ENCODE measurements around the gene HNRNPL. TPM values are rescaled to one million over a fixed set of nuclear protein-coding genes. Genes with fewer than 3 reads are reported as not detected.
"Not testable (repeated sequence)": the region's sequence is repeated elsewhere in the genome, so short reads cannot be mapped to it uniquely, and the experiment has no call there.

Gene HNRNPL
- polyA plus RNA-seq, 2 of the 4 experiments (the other 2 are of a cell fraction), result 380 to 487 TPM

- no peak overlapping the region for H3K4me2 ChIP-seq
- ChIA-PET POLR2A (interaction anchor here (1.3 kb wide), 1 partner anchor 56 kb away, joined by 4 read pairs; no protein-coding TSS in a partner anchor), CTCF (interaction anchor here (1.0 to 2.3 kb wide), 8 partner anchors 10 to 76 kb away, joined by 3 to 12 read pairs (median 4); partner anchors contain the start of gene LGALS7)
- no peak for DNase-seq (ENCODE audit: low read depth in 1 of 2, low spot score in 1 of 2)
- H3K4me1 ChIP-seq, result peaks cover 10% of the 10 kb centered on the region
- H3K4me3 ChIP-seq, result no peak overlapping the region
- no peaks in the 10 kb centered on the region for H3K9me3 ChIP-seq
- no peak for TF ChIP-seq RAD21 (conservative IDR thresholded peaks at IDR 0.05 in 1 of 2, IDR thresholded peaks at IDR 0.05 in 1 of 2)
- TF ChIP-seq HES2 (IDR thresholded peaks at IDR 0.05), result no peak
- no peak for TF ChIP-seq HEYL (CRISPR knock-in tag; IDR thresholded peaks at IDR 0.05)
- TF ChIP-seq ESRRA (IDR thresholded peaks at IDR 0.05; ENCODE audit: borderline replicate concordance, low read length), result no peak
- TF ChIP-seq JUN (IDR thresholded peaks at IDR 0.05), result no peak
- no peak for TF ChIP-seq FOSL2 (IDR thresholded peaks at IDR 0.05)
- TF ChIP-seq FOSL2 (CRISPR knock-in tag; IDR thresholded peaks at IDR 0.05), result no peak
- TF ChIP-seq EHMT2 (IDR thresholded peaks at IDR 0.05; ENCODE audit: low read depth), result no peak
- no peak for TF ChIP-seq MYC (IDR thresholded peaks at IDR 0.05; ENCODE audit: borderline replicate concordance, low read length)
- no peak for TF ChIP-seq CEBPB (IDR thresholded peaks at IDR 0.05)
- H3K27ac ChIP-seq, result peak overlapping the region in 1 of 2 experiments; percentile 54; a peak in 3 of 6 replicates
- no peak for ATAC-seq
- FAIRE-seq, result no peak
- WGBS (ENCODE audit: missing lambda C conversion rate), result 87% methylated on average over 8 of the region's 8 CpGs
Observed at GRCh38 chr19:38793177-38793576, 56.6 kb downstream of the HNRNPL start.

DNA sequence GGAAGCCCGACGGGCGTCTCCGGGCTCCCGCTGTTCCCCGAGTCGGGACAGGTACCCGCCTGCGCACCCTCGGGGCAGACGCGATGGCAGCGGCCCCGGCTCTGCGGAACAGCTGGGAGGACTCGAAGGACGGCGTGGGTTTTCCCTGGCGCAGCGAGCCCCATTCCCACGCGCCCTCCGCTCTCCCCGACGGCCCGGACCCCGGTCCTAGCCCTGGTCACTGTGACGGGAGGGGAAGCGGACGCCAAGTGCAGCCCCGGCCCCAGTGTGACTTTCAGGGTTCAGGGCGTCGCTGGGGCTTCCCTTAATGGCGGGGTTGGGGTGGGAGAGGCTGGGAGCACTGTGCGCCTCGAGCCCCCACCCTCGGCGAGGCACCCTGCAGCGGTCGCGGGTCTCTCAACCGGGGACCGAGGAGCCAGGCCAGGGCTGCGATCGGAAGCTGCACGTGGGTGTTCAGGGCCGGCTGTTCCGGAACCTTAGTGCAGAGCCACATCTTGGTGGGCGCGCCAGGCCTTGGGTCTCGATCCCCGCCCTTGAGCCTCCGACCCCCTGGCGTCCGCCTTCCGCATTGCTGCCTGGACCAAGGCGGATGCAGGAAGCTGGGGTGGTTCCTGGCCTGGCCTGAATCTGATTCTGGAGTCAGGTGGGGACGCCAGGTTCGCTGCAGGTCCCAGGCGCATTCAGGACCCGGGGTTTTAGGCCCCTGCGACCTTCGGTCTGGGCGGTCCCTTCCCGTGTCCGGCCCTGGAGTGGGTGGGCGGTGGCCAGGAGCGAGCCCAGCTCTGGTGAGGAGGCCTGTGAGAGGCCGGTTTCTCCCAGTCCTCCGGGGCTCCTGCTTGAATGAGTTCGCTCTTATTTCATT, 57.3 kb downstream of the HNRNPL start:
- 90% methylated on average over 64 of the region's 71 CpGs for WGBS (ENCODE audit: missing lambda C conversion rate)
- FAIRE-seq (no peak), ATAC-seq (peak in 1 of 2 experiments; percentile 13; a peak in 2 of 6 replicates), DNase-seq (ENCODE audit: low read depth in 1 of 2, low spot score in 1 of 2) (no peak)
- Histone ChIP-seq H3K4me2 (no peak overlapping the region), H3K9me3 (no peaks in the 10 kb centered on the region), H3K4me1 (peaks cover 11% of the 10 kb centered on the region), H3K27ac (peak overlapping the region in 1 of 2 experiments; percentile 54; a peak in 3 of 6 replicates), H3K4me3 (no peak overlapping the region)
- POLR2A ChIA-PET, result no interaction called here
- TF ChIP-seq MAFK (IDR thresholded peaks at IDR 0.05; ENCODE audit: partially characterized antibody) (no peak), CEBPB (IDR thresholded peaks at IDR 0.05) (no peak)
- TF ChIP-seq, protein P1, sequence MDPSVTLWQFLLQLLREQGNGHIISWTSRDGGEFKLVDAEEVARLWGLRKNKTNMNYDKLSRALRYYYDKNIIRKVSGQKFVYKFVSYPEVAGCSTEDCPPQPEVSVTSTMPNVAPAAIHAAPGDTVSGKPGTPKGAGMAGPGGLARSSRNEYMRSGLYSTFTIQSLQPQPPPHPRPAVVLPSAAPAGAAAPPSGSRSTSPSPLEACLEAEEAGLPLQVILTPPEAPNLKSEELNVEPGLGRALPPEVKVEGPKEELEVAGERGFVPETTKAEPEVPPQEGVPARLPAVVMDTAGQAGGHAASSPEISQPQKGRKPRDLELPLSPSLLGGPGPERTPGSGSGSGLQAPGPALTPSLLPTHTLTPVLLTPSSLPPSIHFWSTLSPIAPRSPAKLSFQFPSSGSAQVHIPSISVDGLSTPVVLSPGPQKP (IDR thresholded peaks at IDR 0.05; ENCODE audit: low read depth, low read length), result no peak
- CTCF ChIA-PET, result interaction anchor here (1.2 to 2.3 kb wide), 4 partner anchors 9 to 77 kb away, joined by 3 to 12 read pairs (median 4); no protein-coding TSS in a partner anchor

GRCh38 chr19:38791451-38792064, 58.2 kb downstream of the HNRNPL start:
- H3K4me2 ChIP-seq; H3K4me3 ChIP-seq; POLR2A ChIA-PET; CTCF ChIA-PET; H3K9me3 ChIP-seq; H3K27ac ChIP-seq; FAIRE-seq; DNase-seq (ENCODE audit: low read depth in 1 of 2, low spot score in 1 of 2): not testable (repeated sequence)
- peaks cover 11% of the 10 kb centered on the region for H3K4me1 ChIP-seq
- no CpG with 5 or more reads among the region's 40 CpGs for WGBS (ENCODE audit: missing lambda C conversion rate)
- peak; percentile 38 to 73; a peak in 4 of 6 replicates for ATAC-seq

DNA sequence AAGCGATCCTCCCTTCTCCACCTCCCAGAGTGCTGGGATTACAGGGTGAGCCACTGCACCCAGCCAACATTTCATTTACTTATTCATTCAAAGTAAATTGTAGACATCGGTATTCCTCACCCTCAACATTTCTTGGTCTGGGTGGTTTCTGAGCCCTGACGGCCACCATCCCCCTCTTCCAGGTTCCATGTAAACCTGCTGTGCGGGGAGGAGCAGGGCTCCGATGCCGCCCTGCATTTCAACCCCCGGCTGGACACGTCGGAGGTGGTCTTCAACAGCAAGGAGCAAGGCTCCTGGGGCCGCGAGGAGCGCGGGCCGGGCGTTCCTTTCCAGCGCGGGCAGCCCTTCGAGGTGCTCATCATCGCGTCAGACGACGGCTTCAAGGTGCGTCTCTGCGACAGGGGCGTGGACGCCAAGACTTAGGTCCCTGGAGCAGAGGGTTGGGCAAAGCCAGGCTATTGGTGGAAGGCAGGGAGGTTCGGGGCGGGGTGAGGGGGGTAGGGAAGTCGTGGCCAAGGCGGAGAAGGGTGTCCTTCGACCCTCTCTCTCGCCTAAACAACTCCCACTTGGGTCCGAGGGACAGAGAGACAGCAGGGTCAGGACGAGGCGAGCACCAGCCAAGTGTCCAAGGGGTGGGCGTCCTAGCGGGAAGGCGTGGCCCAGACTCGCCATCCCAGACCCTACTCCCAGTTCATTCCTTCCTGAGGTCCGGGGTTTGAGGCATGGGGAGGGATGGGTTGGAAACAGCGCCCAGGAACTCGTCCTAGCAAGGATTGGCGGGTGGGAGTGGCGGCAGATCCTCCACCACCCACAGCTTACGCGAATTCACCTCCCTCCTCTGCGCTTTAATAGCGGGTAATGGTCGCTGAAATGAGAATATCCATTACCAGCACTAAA, 59.0 kb downstream of the HNRNPL start:
- H3K27ac ChIP-seq; H3K4me2 ChIP-seq; ATAC-seq; DNase-seq (ENCODE audit: low read depth in 1 of 2, low spot score in 1 of 2); POLR2A ChIA-PET; H3K4me3 ChIP-seq; H3K9me3 ChIP-seq; CTCF ChIA-PET; FAIRE-seq: not testable (repeated sequence)
- WGBS (ENCODE audit: missing lambda C conversion rate), result 89% methylated on average over 24 of the region's 49 CpGs
- H3K4me1 ChIP-seq, result peaks cover 11% of the 10 kb centered on the region

All from A549 (cell line).